ENCODE data around the gene DMRTB1.

- no peak for TF ChIP-seq CTCF (IDR thresholded peaks at IDR 0.05)
- no peak for TF ChIP-seq EZH2 (IDR thresholded peaks at IDR 0.05; ENCODE audit: borderline replicate concordance, insufficient read depth, low read depth, low read length, poor library complexity, severe bottlenecking)
Measured at GRCh38 chr1:53470155-53470554, 11.0 kb downstream of the DMRTB1 start.
